HepG2 (cell line): ENCODE data around the gene PGP. TPM values are rescaled to one million over a fixed set of nuclear protein-coding genes. Genes with fewer than 3 reads are reported as not detected.

ENCODE experiments used
- ATAC-seq: fragments of 200-7000 bp; cut with Tn5 transposase; 3 replicates; pipeline ENCODE4 v1.9.1; 2020; ENCODE audit warnings: mild to moderate bottlenecking, moderate library complexity
- BruUV-seq: library from RNA; stranded (reverse); fragments of 400-500 nt; replicated peaks from 2 replicates; lab custom pipeline; 2021; lab: Mats Ljungman, UMichigan
- CTCF ChIA-PET: fragments of 300-600 bp; formaldehyde crosslinking; extraction: SDS; loops from one replicate; lab custom pipeline; 2021; ENCODE audit warnings: low total read pairs, inconsistent platforms, low intra/inter-chr PET ratio; lab: Yijun Ruan, JAX
- POLR2A ChIA-PET: fragments of 350-600 bp; sonication (Branson Sonifier 250); formaldehyde crosslinking; loops from one replicate; lab custom pipeline; 2020; ENCODE audit warnings: antibody characterized with exemption, inconsistent platforms; lab: Yijun Ruan, JAX
- DNase-seq: peaks from one replicate; pipeline ENCODE4 v3.0.0-alpha.2; 2015; ENCODE audit warnings: low spot score
- FAIRE-seq: peaks from 3 replicates; lab custom pipeline; 2011; peaks lifted over from hg19 to GRCh38; lab: Jason Lieb, UNC
- H2AFZ ChIP-seq: one replicate; pipeline ENCODE4 v1.6.1; 2011; ENCODE audit warnings: low read length, inconsistent platforms
- H3K27ac ChIP-seq: fragments of 300-600 bp; 3 replicates; pipeline ENCODE4 v1.8.0; 2011; ENCODE audit warnings: mixed run types, mild to moderate bottlenecking, mixed read lengths, low read length, inconsistent platforms; ENCODE audit not compliant: insufficient read depth; ENCODE audit errors: extremely low read length
- H3K27me3 ChIP-seq, 2 experiments: fragments of 200-600 bp in 1 of 2; 2 replicates in 1 of 2; 3 replicates in 1 of 2; pipeline versions ENCODE4 v1.6.0 to v1.8.0; 2011; ENCODE audit warnings: low read length in 2 of 2, mild to moderate bottlenecking in 2 of 2, moderate library complexity in 2 of 2, inconsistent platforms in 1 of 2; ENCODE audit not compliant: insufficient read depth in 2 of 2, control insufficient read depth in 1 of 2
- H3K36me3 ChIP-seq, 2 experiments: fragments of 200-600 bp in 1 of 2; replicated peaks in 1 of 2; 2 replicates in 1 of 2; 3 replicates in 1 of 2; pipeline versions ENCODE4 v1.5.1 to v1.8.0; 2011; ENCODE audit warnings: low read length in 2 of 2, inconsistent platforms in 1 of 2; ENCODE audit not compliant: insufficient read depth in 2 of 2, control insufficient read depth in 1 of 2
- H3K4me1 ChIP-seq: 2 replicates; pipeline ENCODE4 v1.5.1; 2012; ENCODE audit warnings: low read length, inconsistent platforms; ENCODE audit not compliant: insufficient read depth
- H3K4me2 ChIP-seq: 2 replicates; pipeline ENCODE4 v1.6.0; 2011; ENCODE audit warnings: low read depth, low read length, inconsistent platforms
- H3K4me3 ChIP-seq, 3 experiments: fragments of 200-600 bp in 1 of 3; sonication (generic), shearing (Covaris generic) in 1 of 3; replicated peaks in 1 of 3; 2 replicates each; pipeline ENCODE4 v1.5.1; 2011 to 2016; ENCODE audit warnings: low read length in 3 of 3, inconsistent platforms in 2 of 3, low read depth in 2 of 3, mild to moderate bottlenecking in 2 of 3, control low read depth in 1 of 3, mixed read lengths in 1 of 3; ENCODE audit not compliant: insufficient read depth in 1 of 3
- H3K79me2 ChIP-seq: one replicate; pipeline ENCODE4 v1.6.1; 2011; ENCODE audit warnings: low read length, inconsistent platforms; ENCODE audit not compliant: insufficient read depth
- H3K9ac ChIP-seq: 2 replicates; pipeline ENCODE4 v1.6.0; 2011; ENCODE audit warnings: mild to moderate bottlenecking, low read depth, low read length, inconsistent platforms; ENCODE audit not compliant: insufficient read depth
- H3K9me3 ChIP-seq: 2 replicates; pipeline ENCODE4 v1.5.1; 2012; ENCODE audit warnings: mild to moderate bottlenecking, low read length
- H4K20me1 ChIP-seq: 2 replicates; pipeline ENCODE4 v1.6.0; 2011; ENCODE audit warnings: inconsistent platforms, mild to moderate bottlenecking, low read length, moderate library complexity; ENCODE audit not compliant: insufficient read depth
- PAX8 ChIP-seq: sonication (generic); formaldehyde crosslinking; IDR thresholded peaks from 2 replicates; pipeline ENCODE4 v1.8.0; 2022; ENCODE audit warnings: mild to moderate bottlenecking, missing genetic modification reagents, borderline replicate concordance
- RBFOX2 ChIP-seq: fragments of 200-400 bp; formaldehyde crosslinking; IDR thresholded peaks from 2 replicates; pipeline ENCODE4 v1.6.1; 2017; ENCODE audit warnings: low read depth, mild to moderate bottlenecking, low read length
- RBM39 ChIP-seq: fragments of 200-400 bp; formaldehyde crosslinking; IDR thresholded peaks from one replicate; pipeline ENCODE4 v1.6.1; 2018; ENCODE audit warnings: antibody characterized with exemption, mild to moderate bottlenecking, low read depth, low read length; ENCODE audit not compliant: poor library complexity, severe bottlenecking
- SMAD9 ChIP-seq: sonication (generic); formaldehyde crosslinking; IDR thresholded peaks from 2 replicates; pipeline ENCODE4 v1.5.1; 2020; ENCODE audit warnings: mild to moderate bottlenecking, missing genetic modification reagents
- TBP ChIP-seq: sonication (generic); formaldehyde crosslinking; IDR thresholded peaks from 2 replicates; pipeline ENCODE4 v1.5.0; 2020; ENCODE audit warnings: missing genetic modification reagents
- TCF7 ChIP-seq: sonication (generic); IDR thresholded peaks from 2 replicates; pipeline ENCODE4 v1.6.1; 2016; ENCODE audit warnings: antibody characterized with exemption, low read depth
- TEAD3 ChIP-seq: optimal IDR thresholded peaks from 2 replicates; pipeline ENCODE3; 2016; ENCODE audit warnings: borderline replicate concordance
- ZBTB34 ChIP-seq: sonication (generic); formaldehyde crosslinking; IDR thresholded peaks from 2 replicates; pipeline ENCODE4 v1.8.0; 2022; ENCODE audit warnings: mild to moderate bottlenecking, missing genetic modification reagents
- ZBTB8A ChIP-seq: sonication (generic); formaldehyde crosslinking; IDR thresholded peaks from 2 replicates; pipeline ENCODE4 v1.4.0; 2020; ENCODE audit warnings: mild to moderate bottlenecking, low read depth, missing genetic modification reagents, borderline replicate concordance
- ZC3H4 ChIP-seq: sonication (generic); formaldehyde crosslinking; IDR thresholded peaks from 2 replicates; pipeline ENCODE4 v1.4.0; 2020; ENCODE audit warnings: missing genetic modification reagents, borderline replicate concordance
- ZGPAT ChIP-seq: IDR thresholded peaks from 2 replicates; pipeline ENCODE4 v1.6.1; 2016; ENCODE audit warnings: mild to moderate bottlenecking
- ZNF543 ChIP-seq: sonication (generic); formaldehyde crosslinking; IDR thresholded peaks from 2 replicates; pipeline ENCODE4 v1.4.0; 2020; ENCODE audit warnings: mild to moderate bottlenecking, missing genetic modification reagents
- ZNF670 ChIP-seq: sonication (generic); formaldehyde crosslinking; IDR thresholded peaks from 2 replicates; pipeline ENCODE4 v1.8.0; 2022; ENCODE audit warnings: mild to moderate bottlenecking, missing genetic modification reagents, borderline replicate concordance
- ZNF850 ChIP-seq: sonication (generic); formaldehyde crosslinking; conservative IDR thresholded peaks from 2 replicates; pipeline ENCODE4 v1.9.0; 2021; ENCODE audit warnings: mild to moderate bottlenecking, missing genetic modification reagents
- WGBS: methylation state at CpG from one replicate; pipeline ENCODE4 v1.1.6; 2017; ENCODE audit warnings: low lambda C conversion rate; 5-methylcytosine and 5-hydroxymethylcytosine counted together
- in situ Hi-C: cut with HindIII; loops from 2 replicates; pipeline ENCODE4 v1.10.0; 2017; ENCODE audit warnings: low pct_unique_long_range_greater_than_20kb; ENCODE audit not compliant: extremely low pct_ligation_motif_present
- intact Hi-C: fragments of 100-400 bp; cut with micrococcal nuclease; formaldehyde crosslinking; loops from one replicate; pipeline ENCODE4 v1.10.0; 2022; ENCODE audit not compliant: unreplicated experiment
- polyA plus RNA-seq, 8 experiments: library from polyadenylated mRNA; depleted of rRNA in 3 of 8; stranded (reverse) in 7 of 8; unstranded in 1 of 8; fragments of >200 nt; fragmentation: Illumina TruSeq in 4 of 8; extraction: Trizol in 4 of 8; gene quantifications; 2 replicates each; pipeline versions ENCODE4 v1.2.1 to v1.2.3, GENCODE V29; 2011 to 2016; ENCODE audit warnings: low read depth in 4 of 8, missing spikeins in 1 of 8, mixed read lengths in 1 of 8; ENCODE audit not compliant: insufficient read depth in 1 of 8
- total RNA-seq, 5 experiments: library from RNA; depleted of rRNA; stranded (reverse); fragments of >200 nt; fragmentation: Illumina TruSeq; extraction: Trizol; gene quantifications; 2 replicates each; pipeline ENCODE4 v1.2.3, GENCODE V29; 2016; ENCODE audit warnings: low read depth in 1 of 5

The PGP gene
- total and polyA plus RNA-seq, 2 of the 13 experiments (the other 11 are each of a cell fraction or from before 2014, with no cell fraction given) = 7.3 to 18.3 TPM

GRCh38 chr16:2167068-2167638 is 47.5 kb downstream of the PGP start:
- WGBS = 95% methylated on average over 11 of the region's 18 CpGs
- no TSS peak for BruUV-seq
- ChIA-PET CTCF (no interaction called here), POLR2A (interaction anchor here (2.2 to 2.9 kb wide), 2 partner anchors 10 to 12 kb away, joined by 8 to 12 read pairs; partner anchors contain the start of gene TRAF7)
- intact Hi-C loops (no loop called here), in situ Hi-C loops (no loop called here)
- Histone ChIP-seq H3K9ac (no peak overlapping the region), H3K4me1 (peaks cover 37% of the 10 kb centered on the region), H4K20me1 (peaks cover 3% of the 10 kb centered on the region; the same call in 1 of the 2 replicates), H3K36me3 (peaks cover 16 to 31% of the 10 kb centered on the region in 2 experiments; a peak in 3 of 5 replicates), H3K27me3 (no peaks in the 10 kb centered on the region), H3K79me2 (peaks cover 14% of the 10 kb centered on the region), H3K27ac (no peak overlapping the region), H3K4me3 (no peak overlapping the region), H2AFZ (no peak overlapping the region), H3K9me3 (no peaks in the 10 kb centered on the region), H3K4me2 (no peak overlapping the region)
- DNase-seq (no peak), ATAC-seq (no peak), FAIRE-seq (no peak)
- TF ChIP-seq ZC3H4 (CRISPR knock-in tag) = no peak
- TF ChIP-seq RBFOX2 = peak; percentile 45; the same call in 1 of the 2 replicates

GRCh38 chr16:2166263-2167067 is 48.2 kb downstream of the PGP start:
- no peak overlapping the region for H3K27ac ChIP-seq
- no peak overlapping the region for H3K9ac ChIP-seq
- intact Hi-C loops (no loop called here), in situ Hi-C loops (no loop called here)
- WGBS = 90% methylated on average over 16 of the region's 17 CpGs
- peaks cover 10% of the 10 kb centered on the region; the same call in 1 of the 2 replicates for H4K20me1 ChIP-seq
- H3K4me2 ChIP-seq = no peak overlapping the region
- peaks cover 20% of the 10 kb centered on the region for H3K79me2 ChIP-seq
- FAIRE-seq (no peak), DNase-seq (no peak), ATAC-seq (no peak)
- no peak overlapping the region for H3K4me3 ChIP-seq
- ChIA-PET POLR2A (interaction anchor here (2.2 to 2.9 kb wide), 2 partner anchors 9 to 11 kb away, joined by 8 to 12 read pairs; partner anchors contain the start of gene TRAF7), CTCF (no interaction called here)
- peaks cover 43% of the 10 kb centered on the region for H3K4me1 ChIP-seq
- no peak overlapping the region for H2AFZ ChIP-seq
- H3K9me3 ChIP-seq = no peaks in the 10 kb centered on the region
- peaks cover 13 to 31% of the 10 kb centered on the region in 2 experiments; a peak in 3 of 5 replicates for H3K36me3 ChIP-seq
- BruUV-seq = no TSS peak
- H3K27me3 ChIP-seq = no peaks in the 10 kb centered on the region
- TF ChIP-seq TBP (CRISPR knock-in tag) (no peak), RBM39 (no peak), SMAD9 (no peak), ZBTB8A (CRISPR knock-in tag) (no peak), ZNF850 (CRISPR knock-in tag) (no peak), ZGPAT (no peak), ZBTB34 (no peak), ZNF543 (CRISPR knock-in tag) (no peak), TEAD3 (CRISPR knock-in tag) (peak; percentile 50), TCF7 (no peak), PAX8 (CRISPR knock-in tag) (no peak), ZNF670 (CRISPR knock-in tag) (no peak)
